ENCODE data around the gene TMEM132A.
A peak's percentile ranks its signal among the peaks of the same experiment; 100 is the strongest.
"Not testable (repeated sequence)": the region's sequence is repeated elsewhere in the genome, so short reads cannot be mapped to it uniquely, and the experiment has no call there.

Gene TMEM132A

GRCh38 chr11:60957188-60957587, 32.9 kb downstream of the TMEM132A start:
- DNase-seq (ENCODE audit: low read depth): peak; percentile 55

GRCh38 chr11:60959431-60959830, 35.2 kb downstream of the TMEM132A start:
- DNase-seq (ENCODE audit: low read depth): peak; percentile 66

GRCh38 chr11:60960405-60960804, 36.1 kb downstream of the TMEM132A start:
- no peak for DNase-seq (ENCODE audit: low read depth)

GRCh38 chr11:60964801-60965200, 40.5 kb downstream of the TMEM132A start:
- no peak for DNase-seq (ENCODE audit: low read depth)

- DNase-seq (ENCODE audit: low read depth): no peak
Measured at GRCh38 chr11:60966890-60967289, 42.6 kb downstream of the TMEM132A start.

- DNase-seq (ENCODE audit: low read depth): no peak
Measured at GRCh38 chr11:60968223-60968622, 44.0 kb downstream of the TMEM132A start.

GRCh38 chr11:60970369-60970774, 46.1 kb downstream of the TMEM132A start:
- peak; percentile 45 for DNase-seq (ENCODE audit: low read depth)

- no peak for DNase-seq (ENCODE audit: low read depth)
Measured at GRCh38 chr11:60970890-60971289, 46.6 kb downstream of the TMEM132A start.

- no peak for DNase-seq (ENCODE audit: low read depth)
Measured at GRCh38 chr11:60971520-60971919, 47.3 kb downstream of the TMEM132A start, which contains the start of gene CD6. Gene CD6, plus strand, starts transcription at chr11:60971680. Its CDS starts 186 bp downstream, at chr11:60971866.

GRCh38 chr11:60972182-60973030, 48.1 kb downstream of the TMEM132A start:
- DNase-seq (ENCODE audit: low read depth): no peak

- no peak for DNase-seq (ENCODE audit: low read depth)
Measured at GRCh38 chr11:60973699-60974098, 49.4 kb downstream of the TMEM132A start.

GRCh38 chr11:60974316-60974715, 50.1 kb downstream of the TMEM132A start:
- not testable (repeated sequence) for DNase-seq (ENCODE audit: low read depth)

GRCh38 chr11:60974726-60975125, 50.5 kb downstream of the TMEM132A start:
- DNase-seq (ENCODE audit: low read depth): no peak

GRCh38 chr11:60977224-60977623, 53.0 kb downstream of the TMEM132A start:
- no peak for DNase-seq (ENCODE audit: low read depth)

- no peak for DNase-seq (ENCODE audit: low read depth)
Measured at GRCh38 chr11:60977836-60978235, 53.6 kb downstream of the TMEM132A start.

GRCh38 chr11:60978546-60979380, 54.5 kb downstream of the TMEM132A start:
- no peak for DNase-seq (ENCODE audit: low read depth)

GRCh38 chr11:60981515-60981914, 57.3 kb downstream of the TMEM132A start:
- DNase-seq (ENCODE audit: low read depth): no peak

- DNase-seq (ENCODE audit: low read depth): no peak
Measured at GRCh38 chr11:60982184-60982583, 57.9 kb downstream of the TMEM132A start.

GRCh38 chr11:60984149-60984548, 59.9 kb downstream of the TMEM132A start:
- DNase-seq (ENCODE audit: low read depth): no peak

GRCh38 chr11:60984636-60985035, 60.4 kb downstream of the TMEM132A start:
- no peak for DNase-seq (ENCODE audit: low read depth)

GRCh38 chr11:60985501-60985900, 61.2 kb downstream of the TMEM132A start:
- DNase-seq (ENCODE audit: low read depth): no peak

- DNase-seq (ENCODE audit: low read depth): peak; percentile 13
Measured at GRCh38 chr11:60985991-60986915, 62.0 kb downstream of the TMEM132A start.
